ENCODE measurements around the gene COASY. TPM values are rescaled to one million over a fixed set of nuclear protein-coding genes. Genes with fewer than 3 reads are reported as not detected.
A peak's percentile ranks its signal among the peaks of the same experiment; 100 is the strongest.

Gene COASY
- total and polyA plus RNA-seq, 4 donors, result 18.2 to 78.1 (median 51.7) TPM

- H3K9me3 ChIP-seq (ENCODE audit: control insufficient read depth in 4 of 4, low read length in 3 of 4), result no peaks in the 10 kb centered on the region
- peak overlapping the region; percentile 16 to 73 for H3K27ac ChIP-seq (ENCODE audit: low read depth in 1 of 2, low read length in 2 of 2)
- TF ChIP-seq RAD21 (IDR thresholded peaks at IDR 0.05), result no peak
- no peak for TF ChIP-seq TAF1 (conservative IDR thresholded peaks at IDR 0.05)
- no peak for TF ChIP-seq HNF4G (IDR thresholded peaks at IDR 0.05)
- TF ChIP-seq, protein P1, sequence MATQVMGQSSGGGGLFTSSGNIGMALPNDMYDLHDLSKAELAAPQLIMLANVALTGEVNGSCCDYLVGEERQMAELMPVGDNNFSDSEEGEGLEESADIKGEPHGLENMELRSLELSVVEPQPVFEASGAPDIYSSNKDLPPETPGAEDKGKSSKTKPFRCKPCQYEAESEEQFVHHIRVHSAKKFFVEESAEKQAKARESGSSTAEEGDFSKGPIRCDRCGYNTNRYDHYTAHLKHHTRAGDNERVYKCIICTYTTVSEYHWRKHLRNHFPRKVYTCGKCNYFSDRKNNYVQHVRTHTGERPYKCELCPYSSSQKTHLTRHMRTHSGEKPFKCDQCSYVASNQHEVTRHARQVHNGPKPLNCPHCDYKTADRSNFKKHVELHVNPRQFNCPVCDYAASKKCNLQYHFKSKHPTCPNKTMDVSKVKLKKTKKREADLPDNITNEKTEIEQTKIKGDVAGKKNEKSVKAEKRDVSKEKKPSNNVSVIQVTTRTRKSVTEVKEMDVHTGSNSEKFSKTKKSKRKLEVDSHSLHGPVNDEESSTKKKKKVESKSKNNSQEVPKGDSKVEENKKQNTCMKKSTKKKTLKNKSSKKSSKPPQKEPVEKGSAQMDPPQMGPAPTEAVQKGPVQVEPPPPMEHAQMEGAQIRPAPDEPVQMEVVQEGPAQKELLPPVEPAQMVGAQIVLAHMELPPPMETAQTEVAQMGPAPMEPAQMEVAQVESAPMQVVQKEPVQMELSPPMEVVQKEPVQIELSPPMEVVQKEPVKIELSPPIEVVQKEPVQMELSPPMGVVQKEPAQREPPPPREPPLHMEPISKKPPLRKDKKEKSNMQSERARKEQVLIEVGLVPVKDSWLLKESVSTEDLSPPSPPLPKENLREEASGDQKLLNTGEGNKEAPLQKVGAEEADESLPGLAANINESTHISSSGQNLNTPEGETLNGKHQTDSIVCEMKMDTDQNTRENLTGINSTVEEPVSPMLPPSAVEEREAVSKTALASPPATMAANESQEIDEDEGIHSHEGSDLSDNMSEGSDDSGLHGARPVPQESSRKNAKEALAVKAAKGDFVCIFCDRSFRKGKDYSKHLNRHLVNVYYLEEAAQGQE (IDR thresholded peaks at IDR 0.05), result no peak
- no peak for TF ChIP-seq ATF3 (IDR thresholded peaks at IDR 0.05)
- TF ChIP-seq MAX (IDR thresholded peaks at IDR 0.05), result no peak
- H3K9ac ChIP-seq (ENCODE audit: low read depth in 1 of 2, low read length in 2 of 2), result no peak overlapping the region
- no peak overlapping the region for H3K4me3 ChIP-seq (ENCODE audit: low read depth in 1 of 3, low read length in 3 of 3)
- 90% methylated on average over 9 of the region's 9 CpGs for WGBS
- H3K36me3 ChIP-seq (ENCODE audit: control insufficient read depth in 4 of 4, insufficient read depth in 3 of 4, low read depth in 1 of 4, low read length in 3 of 4), result peaks cover 6 to 47% (median 14%) of the 10 kb centered on the region in 4 donors
- H3K4me1 ChIP-seq (ENCODE audit: control insufficient read depth in 4 of 4, insufficient read depth in 4 of 4, low read length in 3 of 4), result peaks cover 0 to 4% (median 2%) of the 10 kb centered on the region in 4 donors
- DNase-seq (ENCODE audit: low spot score), result no peak
- H3K27me3 ChIP-seq (ENCODE audit: control insufficient read depth in 4 of 4, insufficient read depth in 4 of 4, low read length in 3 of 4), result no peaks in the 10 kb centered on the region
Observed at GRCh38 chr17:42512246-42512645, 49.7 kb upstream of the COASY start.

GRCh38 chr17:42512733-42513251 is 49.2 kb upstream of the COASY start:
- Histone ChIP-seq H3K4me1 (ENCODE audit: control insufficient read depth in 4 of 4, insufficient read depth in 4 of 4, low read length in 3 of 4) (peaks cover 0 to 5% (median 2%) of the 10 kb centered on the region in 4 donors), H3K9me3 (ENCODE audit: control insufficient read depth in 4 of 4, low read length in 3 of 4) (no peaks in the 10 kb centered on the region), H3K36me3 (ENCODE audit: control insufficient read depth in 4 of 4, insufficient read depth in 3 of 4, low read depth in 1 of 4, low read length in 3 of 4) (peaks cover 4 to 41% (median 11%) of the 10 kb centered on the region in 4 donors), H3K27me3 (ENCODE audit: control insufficient read depth in 4 of 4, insufficient read depth in 4 of 4, low read length in 3 of 4) (no peaks in the 10 kb centered on the region), H3K9ac (ENCODE audit: low read depth in 1 of 2, low read length in 2 of 2) (no peak overlapping the region), H3K27ac (ENCODE audit: low read depth in 1 of 2, low read length in 2 of 2) (peak overlapping the region; percentile 16 to 73), H3K4me3 (ENCODE audit: low read depth in 1 of 3, low read length in 3 of 3) (no peak overlapping the region)
- DNase-seq (ENCODE audit: low spot score), result no peak
- 57% methylated on average over 6 of the region's 6 CpGs for WGBS
- TF ChIP-seq RXRA (IDR thresholded peaks at IDR 0.05) (peak in 1 of 2 donors; percentile 7), YY1 (IDR thresholded peaks at IDR 0.05) (peak; percentile 19), SP1 (IDR thresholded peaks at IDR 0.05) (peak; percentile 7), HNF4A (conservative IDR thresholded peaks at IDR 0.05) (peak; percentile 39 to 69), TAF1 (conservative IDR thresholded peaks at IDR 0.05) (no peak), FOXA2 (IDR thresholded peaks at IDR 0.05) (no peak), ATF3 (IDR thresholded peaks at IDR 0.05) (no peak), GABPA (IDR thresholded peaks at IDR 0.05 in 1 of 2, conservative IDR thresholded peaks at IDR 0.05 in 1 of 2) (no peak), NR2F2 (IDR thresholded peaks at IDR 0.05) (peak; percentile 41), MAX (IDR thresholded peaks at IDR 0.05) (no peak), JUND (IDR thresholded peaks at IDR 0.05) (no peak), RAD21 (IDR thresholded peaks at IDR 0.05) (no peak), HNF4G (IDR thresholded peaks at IDR 0.05) (no peak), EGR1 (IDR thresholded peaks at IDR 0.05; ENCODE audit: low read depth in 2 of 2) (no peak)
- TF ChIP-seq, protein P1 (IDR thresholded peaks at IDR 0.05), result peak; percentile 75
- TF ChIP-seq, protein P2, sequence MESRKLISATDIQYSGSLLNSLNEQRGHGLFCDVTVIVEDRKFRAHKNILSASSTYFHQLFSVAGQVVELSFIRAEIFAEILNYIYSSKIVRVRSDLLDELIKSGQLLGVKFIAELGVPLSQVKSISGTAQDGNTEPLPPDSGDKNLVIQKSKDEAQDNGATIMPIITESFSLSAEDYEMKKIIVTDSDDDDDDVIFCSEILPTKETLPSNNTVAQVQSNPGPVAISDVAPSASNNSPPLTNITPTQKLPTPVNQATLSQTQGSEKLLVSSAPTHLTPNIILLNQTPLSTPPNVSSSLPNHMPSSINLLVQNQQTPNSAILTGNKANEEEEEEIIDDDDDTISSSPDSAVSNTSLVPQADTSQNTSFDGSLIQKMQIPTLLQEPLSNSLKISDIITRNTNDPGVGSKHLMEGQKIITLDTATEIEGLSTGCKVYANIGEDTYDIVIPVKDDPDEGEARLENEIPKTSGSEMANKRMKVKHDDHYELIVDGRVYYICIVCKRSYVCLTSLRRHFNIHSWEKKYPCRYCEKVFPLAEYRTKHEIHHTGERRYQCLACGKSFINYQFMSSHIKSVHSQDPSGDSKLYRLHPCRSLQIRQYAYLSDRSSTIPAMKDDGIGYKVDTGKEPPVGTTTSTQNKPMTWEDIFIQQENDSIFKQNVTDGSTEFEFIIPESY (IDR thresholded peaks at IDR 0.05), result no peak
